Uterus (tissue), 4 donors: Measurements from ENCODE around the gene CCDC74A. TPM values are rescaled to one million over a fixed set of nuclear protein-coding genes. Genes with fewer than 3 reads are reported as not detected.
"Not testable (repeated sequence)": the region's sequence is repeated elsewhere in the genome, so short reads cannot be mapped to it uniquely, and the experiment has no call there.

Source experiments
- DNase-seq, 2 donors: peaks; one replicate each; pipeline ENCODE4 v3.0.0-alpha.2; 2019 to 2020
- H3K27ac ChIP-seq, 2 donors: fragments of 200-600 bp; sonication (generic); 1 replicate in 1 of 2; 2 replicates in 1 of 2; pipeline ENCODE4 v1.5.1; 2016 to 2018
- H3K27me3 ChIP-seq, 2 donors: fragments of 200-600 bp; sonication (generic); one replicate each; pipeline ENCODE4 v1.5.1; 2018 to 2019; ENCODE audit warnings: control low read depth in 1 of 2
- H3K36me3 ChIP-seq, 2 donors: fragments of 200-600 bp; sonication (generic); one replicate each; pipeline ENCODE4 v1.5.1; 2019; ENCODE audit warnings: control low read depth in 1 of 2
- H3K4me1 ChIP-seq, 2 donors: fragments of 200-600 bp; sonication (generic); one replicate each; pipeline ENCODE4 v1.5.1; 2018 to 2019; ENCODE audit warnings: control low read depth in 1 of 2
- H3K4me3 ChIP-seq, 2 donors: fragments of 200-600 bp; sonication (generic); 1 replicate in 1 of 2; 2 replicates in 1 of 2; pipeline ENCODE4 v1.5.1; 2018 to 2019; ENCODE audit warnings: mild to moderate bottlenecking in 1 of 2
- H3K9me3 ChIP-seq, 2 donors: fragments of 200-600 bp; sonication (generic); one replicate each; pipeline ENCODE4 v1.5.1; 2019; ENCODE audit warnings: control low read depth in 1 of 2
- POLR2A ChIP-seq, 2 donors: fragments of 450-650 bp; IDR thresholded peaks; one replicate each; pipeline ENCODE4 v1.6.1; 2016; ENCODE audit warnings: antibody characterized with exemption in 2 of 2, mild to moderate bottlenecking in 1 of 2, moderate library complexity in 1 of 2
- intact Hi-C: fragments of 100-400 bp; cut with DNase I; formaldehyde crosslinking; loops from one replicate; pipeline ENCODE4 v1.15.1; 2023; ENCODE audit warnings: low total_unique reads
- total RNA-seq, 4 donors: library from RNA; depleted of rRNA in 3 of 4; stranded (reverse); fragments of >200 nt in 3 of 4; gene quantifications; one replicate each; pipeline versions ENCODE4 v1.1.0 to v1.2.4, GENCODE V29; 2014 to 2023
- TF ChIP-seq, protein P1 (sequence below), 4 experiments: fragments of 200-600 bp in 2 of 4; fragments of 450-650 bp in 2 of 4; sonication (generic) in 2 of 4; IDR thresholded peaks; one replicate each; pipeline ENCODE4 v1.5.1; 2016 to 2019; ENCODE audit warnings: antibody characterized with exemption in 4 of 4, mild to moderate bottlenecking in 2 of 4, moderate library complexity in 1 of 4
- donor health status: DM: yes; HTN: yes; CAD: no.

Gene CCDC74A
- total RNA-seq, 4 donors from 2014 or later, result 0.29 to 17.5 (median 11.2) TPM; not detected in 1

DNA sequence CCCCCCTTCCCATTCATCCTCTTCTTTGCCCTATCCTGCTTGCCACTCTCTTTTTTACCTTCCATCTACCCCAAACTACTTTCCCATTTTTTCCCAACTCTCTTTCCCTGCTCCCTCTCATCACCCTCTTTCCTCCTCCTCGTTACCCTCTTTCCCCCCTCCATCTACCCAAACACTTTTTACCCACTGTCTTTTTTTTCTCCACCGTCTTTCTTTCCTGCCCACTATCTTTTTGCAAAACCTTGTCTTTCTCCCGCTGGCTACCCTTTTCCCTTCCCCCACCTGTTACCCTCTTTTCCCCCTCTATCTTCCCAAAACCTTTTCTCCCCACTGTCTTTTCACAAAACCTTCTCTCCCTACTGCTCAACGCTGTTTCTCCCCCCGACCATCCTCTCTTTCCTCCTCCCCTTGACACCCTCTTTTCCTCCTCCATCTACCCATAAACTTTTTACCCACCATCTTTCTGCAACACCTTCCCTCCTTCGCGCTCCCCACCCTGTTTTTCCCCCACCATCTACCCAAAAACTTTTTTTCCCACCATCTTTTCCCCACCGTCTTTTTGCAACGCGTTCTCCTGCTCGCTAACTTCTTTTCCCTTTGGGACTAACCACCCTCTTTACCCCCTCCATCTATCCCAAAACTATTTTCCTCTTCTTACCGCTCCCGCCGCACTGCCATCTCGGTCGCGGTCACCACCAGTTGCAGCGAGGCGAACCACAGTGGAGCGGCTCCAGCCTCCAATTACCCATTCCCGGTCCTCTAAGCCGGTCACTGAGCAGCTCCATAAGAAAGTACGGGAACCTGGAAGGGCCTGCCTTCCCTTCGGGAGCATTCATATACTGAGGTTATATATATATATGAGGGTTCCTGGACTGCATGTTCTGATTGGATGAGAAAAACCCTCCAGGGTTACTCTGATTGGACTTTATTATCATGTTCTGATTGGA lies 15.0 kb downstream of the CCDC74A start:
- no peaks in the 10 kb centered on the region for H3K36me3 ChIP-seq
- no peak overlapping the region for H3K4me3 ChIP-seq
- H3K9me3 ChIP-seq, result no peaks in the 10 kb centered on the region
- intact Hi-C loops, result no loop called here
- no peak for TF ChIP-seq POLR2A (IDR thresholded peaks at IDR 0.05)
- TF ChIP-seq, protein P1, sequence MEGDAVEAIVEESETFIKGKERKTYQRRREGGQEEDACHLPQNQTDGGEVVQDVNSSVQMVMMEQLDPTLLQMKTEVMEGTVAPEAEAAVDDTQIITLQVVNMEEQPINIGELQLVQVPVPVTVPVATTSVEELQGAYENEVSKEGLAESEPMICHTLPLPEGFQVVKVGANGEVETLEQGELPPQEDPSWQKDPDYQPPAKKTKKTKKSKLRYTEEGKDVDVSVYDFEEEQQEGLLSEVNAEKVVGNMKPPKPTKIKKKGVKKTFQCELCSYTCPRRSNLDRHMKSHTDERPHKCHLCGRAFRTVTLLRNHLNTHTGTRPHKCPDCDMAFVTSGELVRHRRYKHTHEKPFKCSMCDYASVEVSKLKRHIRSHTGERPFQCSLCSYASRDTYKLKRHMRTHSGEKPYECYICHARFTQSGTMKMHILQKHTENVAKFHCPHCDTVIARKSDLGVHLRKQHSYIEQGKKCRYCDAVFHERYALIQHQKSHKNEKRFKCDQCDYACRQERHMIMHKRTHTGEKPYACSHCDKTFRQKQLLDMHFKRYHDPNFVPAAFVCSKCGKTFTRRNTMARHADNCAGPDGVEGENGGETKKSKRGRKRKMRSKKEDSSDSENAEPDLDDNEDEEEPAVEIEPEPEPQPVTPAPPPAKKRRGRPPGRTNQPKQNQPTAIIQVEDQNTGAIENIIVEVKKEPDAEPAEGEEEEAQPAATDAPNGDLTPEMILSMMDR (IDR thresholded peaks at IDR 0.05), result no peak
- H3K27me3 ChIP-seq, result no peaks in the 10 kb centered on the region
- no peak overlapping the region for H3K27ac ChIP-seq
- no peaks in the 10 kb centered on the region for H3K4me1 ChIP-seq
- DNase-seq, result no peak

DNA sequence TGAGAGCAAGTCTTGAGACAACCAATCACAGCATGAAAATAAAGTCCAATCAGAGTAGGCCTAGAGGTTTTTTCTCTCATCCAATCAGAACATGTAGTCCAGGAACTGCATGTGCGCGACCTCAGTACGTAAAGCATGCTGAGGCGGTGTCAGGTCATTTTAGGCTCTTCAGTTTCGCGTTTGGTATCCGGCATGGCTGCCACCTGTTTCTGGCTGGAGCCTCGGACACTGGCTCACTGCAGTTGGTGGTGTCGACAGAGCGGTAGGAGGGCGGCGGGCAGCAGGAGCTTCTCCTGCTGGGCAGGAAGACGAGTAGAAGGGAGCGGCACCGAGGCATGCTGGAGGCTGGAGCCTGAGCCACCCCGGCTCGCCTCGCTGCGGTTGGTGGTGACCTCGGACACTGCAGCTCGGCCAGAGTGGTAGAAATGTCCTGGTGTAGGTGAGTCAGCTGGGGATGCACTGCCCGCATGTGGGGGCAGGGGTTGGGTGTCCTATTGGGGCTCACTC lies 15.8 kb downstream of the CCDC74A start:
- H3K27me3 ChIP-seq, result no peaks in the 10 kb centered on the region
- intact Hi-C loops, result no loop called here
- TF ChIP-seq POLR2A (IDR thresholded peaks at IDR 0.05), result no peak
- TF ChIP-seq, protein P1 (IDR thresholded peaks at IDR 0.05), result no peak
- H3K9me3 ChIP-seq, result no peaks in the 10 kb centered on the region
- H3K36me3 ChIP-seq, result no peaks in the 10 kb centered on the region
- no peaks in the 10 kb centered on the region for H3K4me1 ChIP-seq
- DNase-seq, result no peak
- no peak overlapping the region for H3K4me3 ChIP-seq
- no peak overlapping the region for H3K27ac ChIP-seq

- not testable (repeated sequence) for DNase-seq
Measured at GRCh38 chr2:131544006-131544812, 16.5 kb downstream of the CCDC74A start.

DNA sequence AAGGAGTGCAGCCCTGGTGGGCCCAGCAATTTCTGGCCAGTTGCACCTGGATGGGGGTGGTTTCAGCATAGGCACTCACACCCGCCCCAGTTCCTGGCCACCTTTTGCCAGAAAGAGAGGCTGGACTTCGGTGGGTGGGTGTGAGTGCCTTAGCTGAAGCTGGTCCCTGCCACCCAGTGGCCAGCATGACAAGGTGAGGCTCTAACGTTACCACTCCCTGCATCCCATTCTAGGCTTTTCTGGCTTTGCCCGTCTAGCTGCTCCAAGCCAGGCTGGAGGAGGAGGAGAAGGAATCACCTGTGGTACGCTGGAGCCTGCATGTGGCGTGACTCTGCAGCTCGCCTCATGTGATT lies 17.1 kb downstream of the CCDC74A start:
- H3K9me3 ChIP-seq, intact Hi-C loops, H3K36me3 ChIP-seq, H3K4me3 ChIP-seq, DNase-seq, H3K27me3 ChIP-seq, H3K27ac ChIP-seq, H3K4me1 ChIP-seq: not testable (repeated sequence)

More at GRCh38 chr2:131544006-131544812, 16.5 kb downstream of the CCDC74A start:
- intact Hi-C loops, H3K4me1 ChIP-seq, H3K36me3 ChIP-seq, H3K27me3 ChIP-seq, H3K27ac ChIP-seq, H3K4me3 ChIP-seq, H3K9me3 ChIP-seq: not testable (repeated sequence)

DNA sequence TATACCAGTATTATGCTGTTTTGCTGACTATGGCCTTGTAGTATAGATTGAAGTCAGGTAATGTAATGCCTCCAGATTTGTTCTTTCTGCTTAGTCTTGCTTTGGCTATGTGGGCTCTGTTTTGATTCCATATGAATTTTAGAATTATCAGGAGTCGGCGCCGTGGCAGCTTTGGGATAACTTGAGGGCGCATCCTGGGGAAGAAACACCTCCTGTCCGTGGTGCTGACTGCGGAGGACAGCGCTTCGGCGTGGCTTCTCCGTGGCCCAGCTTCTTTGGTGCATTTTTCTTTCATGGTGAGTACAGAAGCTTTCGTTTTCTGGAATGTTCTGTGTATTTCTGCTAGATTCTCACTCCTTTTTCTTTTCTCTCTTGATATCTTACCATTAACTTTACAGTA lies 25.2 kb downstream of the CCDC74A start:
- intact Hi-C loops, result no loop called here
- TF ChIP-seq POLR2A (IDR thresholded peaks at IDR 0.05), result no peak
- TF ChIP-seq, protein P1 (IDR thresholded peaks at IDR 0.05), result no peak
- no peaks in the 10 kb centered on the region for H3K4me1 ChIP-seq

GRCh38 chr2:131556998-131557397 lies 29.3 kb downstream of the CCDC74A start:
- DNase-seq, result no peak
- Histone ChIP-seq H3K4me3 (no peak overlapping the region), H3K9me3 (no peaks in the 10 kb centered on the region), H3K36me3 (no peaks in the 10 kb centered on the region), H3K27ac (no peak overlapping the region), H3K4me1 (no peaks in the 10 kb centered on the region), H3K27me3 (no peaks in the 10 kb centered on the region)
- intact Hi-C loops, result no loop called here
- TF ChIP-seq, protein P1 (IDR thresholded peaks at IDR 0.05), result no peak
- TF ChIP-seq POLR2A (IDR thresholded peaks at IDR 0.05), result no peak

More for the DNA sequence above, 25.2 kb downstream of the CCDC74A start:
- Histone ChIP-seq H3K4me3 (no peak overlapping the region), H3K27me3 (no peaks in the 10 kb centered on the region), H3K27ac (no peak overlapping the region), H3K36me3 (no peaks in the 10 kb centered on the region), H3K9me3 (no peaks in the 10 kb centered on the region)
- DNase-seq, result no peak
